DND-41 (cell line): Measurements from ENCODE around the gene S100Z.

Experiments used
- CTCF ChIP-seq: IDR thresholded peaks from 2 replicates; pipeline ENCODE4 v1.5.1; 2012; ENCODE audit warnings: borderline replicate concordance, low read length, moderate library complexity, mild to moderate bottlenecking; ENCODE audit not compliant: poor library complexity, severe bottlenecking; ENCODE audit errors: extremely low read depth
- EZH2 ChIP-seq: IDR thresholded peaks from 3 replicates; pipeline ENCODE4 v1.6.1; 2012; ENCODE audit warnings: borderline replicate concordance, low read depth, mild to moderate bottlenecking, moderate library complexity, low read length, inconsistent platforms; ENCODE audit not compliant: severe bottlenecking

- TF ChIP-seq CTCF (no peak), EZH2 (no peak)
Observed at GRCh38 chr5:76943006-76943405, 93.2 kb downstream of the S100Z start.
